Measurements from ENCODE around the gene CEP164.

CEP164 gene

DNA sequence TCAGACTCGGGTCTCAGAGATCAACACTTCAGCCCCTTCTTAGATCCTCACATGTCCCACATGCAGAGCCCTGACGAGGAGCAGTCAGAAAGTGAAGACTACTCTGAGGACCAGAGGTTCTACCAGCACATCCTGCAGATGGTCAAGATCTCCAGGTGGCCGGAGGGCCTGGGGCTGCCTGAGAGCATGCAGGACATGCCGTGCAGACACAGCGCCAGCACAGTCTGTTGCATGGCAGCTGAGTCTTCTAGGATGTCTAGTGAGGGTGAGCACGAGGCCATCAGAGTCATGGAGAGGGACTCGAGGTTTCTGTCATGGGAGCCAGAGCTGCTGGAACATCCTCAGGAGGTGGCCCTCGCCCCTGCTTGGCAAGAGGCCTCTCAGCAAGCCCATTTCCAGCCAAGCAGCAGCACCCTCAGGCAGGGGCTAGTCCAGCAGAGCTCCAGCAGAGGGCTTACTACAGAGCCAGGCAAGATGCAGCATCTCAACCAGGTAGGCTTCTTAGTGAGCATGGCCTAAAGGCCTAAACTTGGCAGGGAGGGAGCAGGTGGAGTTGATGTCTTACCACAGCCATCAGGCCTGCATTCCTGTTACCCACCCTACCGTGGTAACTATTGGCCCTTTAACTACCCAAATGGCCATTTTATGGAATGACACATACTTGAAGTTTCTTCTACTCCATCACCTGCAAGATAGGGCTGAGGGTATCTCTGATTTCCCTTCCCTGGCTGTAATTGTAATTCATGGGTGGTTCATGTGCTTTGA is 28.7 kb downstream of the CEP164 start:
- DNase-seq (ENCODE audit: low read depth in 1 of 2, low spot score in 1 of 2), result no peak

GRCh38 chr11:117361432-117361831 is 33.8 kb downstream of the CEP164 start:
- DNase-seq (ENCODE audit: low read depth in 1 of 2, low spot score in 1 of 2), result no peak

DNA sequence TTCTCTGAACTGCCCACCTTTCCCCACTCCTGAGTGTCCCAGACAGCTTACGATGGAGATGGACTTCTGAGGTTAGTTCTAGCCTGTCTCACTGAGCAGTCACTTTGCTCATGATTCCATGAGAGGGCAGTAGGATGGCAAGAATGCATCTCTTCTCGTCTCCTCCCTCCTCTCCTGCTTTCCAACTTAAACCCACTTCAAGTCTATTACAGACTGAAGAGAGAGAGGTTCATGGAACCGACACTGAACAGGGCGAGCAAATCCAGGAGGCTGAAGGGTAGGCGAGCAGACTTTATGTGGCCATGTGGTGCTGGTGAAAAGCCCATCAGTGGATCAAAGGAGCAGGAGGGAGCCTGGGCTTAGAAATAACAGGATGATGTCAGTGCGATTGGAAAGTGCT is 38.6 kb downstream of the CEP164 start:
- DNase-seq (ENCODE audit: low read depth in 1 of 2, low spot score in 1 of 2), result no peak

GRCh38 chr11:117366875-117367274 is 39.2 kb downstream of the CEP164 start:
- no peak for DNase-seq (ENCODE audit: low read depth in 1 of 2, low spot score in 1 of 2)

GRCh38 chr11:117369534-117369933 is 41.9 kb downstream of the CEP164 start:
- DNase-seq (ENCODE audit: low read depth in 1 of 2, low spot score in 1 of 2), result no peak

DNA sequence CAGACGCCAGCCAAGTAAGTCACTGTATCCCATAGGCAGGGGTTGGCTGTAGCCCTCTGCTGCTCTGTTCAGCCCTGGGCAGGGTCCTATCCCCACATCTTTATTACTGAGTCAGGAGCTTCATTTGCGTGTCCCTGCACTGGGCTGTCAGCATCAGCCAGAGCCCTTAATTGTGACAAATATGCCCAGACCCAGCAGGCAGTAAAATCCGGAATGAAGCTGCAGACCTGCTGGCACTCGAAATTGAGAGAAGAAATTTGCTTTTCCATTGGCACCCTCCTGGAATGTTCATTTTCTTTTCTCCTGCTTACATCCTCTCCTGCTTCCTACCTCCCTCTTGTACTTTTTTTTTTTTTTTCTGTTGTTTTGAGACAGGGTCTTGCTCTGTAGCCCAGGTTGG is 43.8 kb downstream of the CEP164 start:
- DNase-seq (ENCODE audit: low read depth in 1 of 2, low spot score in 1 of 2), result no peak

DNA sequence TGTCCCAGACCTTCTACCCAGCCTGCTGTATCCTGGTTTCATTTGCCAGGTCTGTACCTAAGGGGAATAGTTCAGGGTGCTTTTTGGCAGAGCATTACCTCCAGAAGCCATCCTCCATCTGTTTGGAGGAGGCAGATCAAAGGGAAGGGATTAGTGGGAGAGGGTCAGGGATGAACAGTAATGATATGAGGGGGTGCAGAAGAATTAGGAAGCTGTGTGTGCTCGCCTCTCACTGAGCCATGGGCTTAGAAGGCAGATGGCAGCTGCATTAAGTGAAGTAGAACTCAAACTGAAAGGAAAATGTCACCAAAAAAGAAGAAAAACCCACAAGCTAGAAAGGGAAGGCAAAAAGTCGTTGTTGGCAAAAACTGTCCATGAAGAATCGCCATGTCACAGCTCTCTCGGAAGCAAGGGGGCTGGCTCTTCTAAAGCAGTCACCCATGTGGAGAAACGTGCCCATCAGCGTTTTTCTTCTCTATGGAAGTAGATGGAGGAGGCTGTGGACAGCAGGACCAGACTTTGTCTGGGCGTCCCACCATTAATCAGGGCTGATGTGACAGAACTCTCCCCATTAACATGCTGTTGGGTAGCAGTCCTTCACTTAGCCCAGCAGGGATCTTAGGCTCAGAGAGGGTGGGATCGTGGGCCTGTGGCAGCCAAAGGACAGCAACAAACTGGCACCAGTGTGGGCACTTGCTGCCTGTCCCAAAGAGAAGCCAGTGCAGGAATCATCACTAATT is 46.8 kb downstream of the CEP164 start:
- DNase-seq (ENCODE audit: low read depth in 1 of 2, low spot score in 1 of 2), result no peak

- DNase-seq (ENCODE audit: low read depth in 1 of 2, low spot score in 1 of 2), result no peak
Measured at GRCh38 chr11:117375960-117376359, 48.3 kb downstream of the CEP164 start.

DNA sequence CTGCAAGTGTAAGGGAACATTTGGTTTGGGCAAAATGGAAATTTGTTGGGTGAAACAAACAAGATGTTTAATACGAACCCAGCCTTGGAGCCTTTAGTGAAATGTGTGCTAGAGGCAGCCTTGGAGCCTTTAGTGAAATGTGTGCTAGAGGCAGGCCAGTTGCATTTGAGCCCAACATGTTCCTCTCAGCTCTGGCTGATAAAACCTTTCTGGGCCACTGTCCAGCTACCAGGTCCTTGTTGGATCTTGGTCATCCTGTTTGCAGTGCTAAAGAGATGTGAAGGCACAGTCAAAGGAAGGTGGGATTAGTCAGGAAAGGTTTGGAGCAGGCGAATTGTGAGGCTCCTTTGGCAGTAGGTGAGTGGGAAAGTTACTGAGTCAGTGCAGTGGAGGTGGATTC is 48.9 kb downstream of the CEP164 start:
- no peak for DNase-seq (ENCODE audit: low read depth in 1 of 2, low spot score in 1 of 2)

DNA sequence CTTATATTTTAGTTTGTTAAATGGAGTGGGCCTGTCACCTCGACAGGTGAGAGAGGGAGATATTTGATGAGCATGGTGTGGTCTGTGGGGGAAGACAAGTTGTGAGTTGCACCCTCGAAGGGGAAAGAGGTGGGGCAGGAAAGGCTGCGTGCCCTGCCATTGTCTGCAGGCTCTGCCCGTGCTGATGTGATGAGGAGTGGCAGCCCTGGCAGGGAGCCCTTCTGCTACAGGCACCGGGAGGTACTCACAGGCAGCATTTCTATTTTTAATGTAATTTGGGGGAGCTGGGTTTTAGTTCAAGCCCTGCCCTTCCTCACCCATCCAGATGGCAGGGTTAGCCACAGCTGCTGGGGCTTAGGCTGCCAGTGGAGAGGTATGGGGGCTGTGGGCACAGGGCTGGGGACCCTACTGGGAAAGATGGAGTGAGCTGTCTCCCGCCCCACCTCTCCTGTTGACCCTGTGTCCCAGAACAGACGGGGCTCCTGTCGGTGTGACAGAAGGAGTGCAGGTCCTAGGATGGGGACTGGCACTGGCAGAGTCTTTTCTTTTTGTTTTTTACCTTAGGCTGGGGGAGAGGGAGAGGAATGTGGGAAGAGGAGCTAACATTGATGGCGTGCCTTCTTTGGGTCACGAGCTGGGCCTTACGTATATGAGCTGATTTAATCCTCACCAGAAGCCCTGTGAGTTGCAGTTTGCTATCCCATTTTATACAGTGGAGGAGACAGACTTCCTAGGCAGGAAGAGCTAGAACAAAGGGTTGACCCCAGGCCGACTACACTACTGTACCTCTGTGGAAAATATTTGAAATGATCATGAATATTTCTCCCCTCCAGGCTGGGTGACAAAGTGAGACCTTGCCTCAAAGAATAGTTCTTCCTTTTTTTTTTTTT is 51.6 kb downstream of the CEP164 start:
- DNase-seq (ENCODE audit: low read depth in 1 of 2, low spot score in 1 of 2), result no peak

- DNase-seq (ENCODE audit: low read depth in 1 of 2, low spot score in 1 of 2), result no peak
Measured at GRCh38 chr11:117380676-117381075, 53.0 kb downstream of the CEP164 start.

GRCh38 chr11:117381481-117382387 is 54.1 kb downstream of the CEP164 start:
- DNase-seq (ENCODE audit: low read depth in 1 of 2, low spot score in 1 of 2), result no peak

- no peak for DNase-seq (ENCODE audit: low read depth in 1 of 2, low spot score in 1 of 2)
Measured at GRCh38 chr11:117382746-117383145, 55.1 kb downstream of the CEP164 start.

- DNase-seq (ENCODE audit: low read depth in 1 of 2, low spot score in 1 of 2), result no peak
Measured at GRCh38 chr11:117384045-117384444, 56.4 kb downstream of the CEP164 start.

GRCh38 chr11:117385471-117385870 is 57.8 kb downstream of the CEP164 start:
- no peak for DNase-seq (ENCODE audit: low read depth in 1 of 2, low spot score in 1 of 2)

- DNase-seq (ENCODE audit: low read depth in 1 of 2, low spot score in 1 of 2), result no peak
Measured at GRCh38 chr11:117385906-117386305, 58.3 kb downstream of the CEP164 start.

GRCh38 chr11:117387992-117388755 is 60.5 kb downstream of the CEP164 start:
- DNase-seq (ENCODE audit: low read depth in 1 of 2, low spot score in 1 of 2), result no peak

- no peak for DNase-seq (ENCODE audit: low read depth in 1 of 2, low spot score in 1 of 2)
Measured at GRCh38 chr11:117390743-117391142, 63.1 kb downstream of the CEP164 start.

- DNase-seq (ENCODE audit: low read depth in 1 of 2, low spot score in 1 of 2), result no peak
Measured at GRCh38 chr11:117391181-117391580, 63.5 kb downstream of the CEP164 start.

All from activated CD4-positive, alpha-beta T cell treated with anti-CD3 and anti-CD28 coated beads, Interleukin-2, amount 50 U/mL, for 24 hours (primary cell).